ENCODE data around the gene TFAP2C. TPM values are rescaled to one million over a fixed set of nuclear protein-coding genes. Genes with fewer than 3 reads are reported as not detected.

Gene TFAP2C
- under 0.01 TPM in 1 of 2 replicates, not detected in the other for total RNA-seq

GRCh38 chr20:56628873-56629463, at the start of gene TFAP2C:
TSS of gene TFAP2C (plus strand) at chr20:56629306. CDS start at chr20:56629545, 239 bp downstream.

Small RNA genes within 50 kb of the gene (small RNA-seq; reads per million reads assigned to genes)
- gene RN7SL170P, result not detected
- gene RNU6-1146P, result not detected

Other genes starting within 250 kb of the TFAP2C start
- gene AURKA, start 237.1 kb upstream of the TFAP2C start, total RNA-seq, result 18.6 and 43.6 TPM in 2 replicates
- 31.7 and 43.6 TPM in 2 replicates for gene CSTF1, start 236.7 kb upstream of the TFAP2C start, total RNA-seq
- gene CASS4, start 217.0 kb upstream of the TFAP2C start, total RNA-seq, result under 0.01 TPM in 2 replicates
- gene RTF2, start 160.7 kb upstream of the TFAP2C start, total RNA-seq, result 72.5 and 75.3 TPM in 2 replicates
- gene FAM209A, start 104.6 kb upstream of the TFAP2C start, total RNA-seq, result not detected in 2 replicates
- not detected in 2 replicates for gene FAM209B, start 96.1 kb upstream of the TFAP2C start, total RNA-seq

All from vein endothelial cell (primary cell).